Karpas-422 (cell line): Measurements from ENCODE around the gene FOXO6. TPM values are rescaled to one million over a fixed set of nuclear protein-coding genes. Genes with fewer than 3 reads are reported as not detected.

Source experiments
- DNase-seq: peaks from one replicate; pipeline ENCODE4 v3.0.0-alpha.2; 2015
- H2AFZ ChIP-seq: fragments of 200-600 bp; sonication (generic); 2 replicates; pipeline ENCODE4 v1.6.1; 2014; ENCODE audit warnings: antibody characterized with exemption, low read length, mixed read lengths
- H3K27ac ChIP-seq: fragments of 200-600 bp; sonication (generic); 2 replicates; pipeline ENCODE4 v1.5.1; 2014; ENCODE audit warnings: mild to moderate bottlenecking, low read length, moderate library complexity
- H3K27me3 ChIP-seq: fragments of 200-600 bp; sonication (generic); 2 replicates; pipeline ENCODE4 v1.6.1; 2014; ENCODE audit warnings: low read length, mixed read lengths
- H3K36me3 ChIP-seq: fragments of 200-600 bp; sonication (generic); 2 replicates; pipeline ENCODE4 v1.6.1; 2014; ENCODE audit warnings: low read length, mixed read lengths; ENCODE audit not compliant: insufficient read depth
- H3K4me1 ChIP-seq: fragments of 200-600 bp; sonication (generic); 2 replicates; pipeline ENCODE4 v1.6.1; 2014; ENCODE audit warnings: mild to moderate bottlenecking, low read length, mixed read lengths
- H3K4me2 ChIP-seq: fragments of 200-600 bp; sonication (generic); 2 replicates; pipeline ENCODE4 v1.6.1; 2014; ENCODE audit warnings: low read length, low read depth, mild to moderate bottlenecking; ENCODE audit not compliant: poor library complexity, severe bottlenecking
- H3K4me3 ChIP-seq: fragments of 200-600 bp; sonication (generic); 2 replicates; pipeline ENCODE4 v1.5.1; 2014; ENCODE audit warnings: mild to moderate bottlenecking, antibody characterized with exemption, low read length, mixed read lengths
- H3K79me2 ChIP-seq: fragments of 200-600 bp; sonication (generic); 2 replicates; pipeline ENCODE4 v1.6.1; 2014; ENCODE audit warnings: mild to moderate bottlenecking, low read length, mixed read lengths
- H3K9ac ChIP-seq: fragments of 200-600 bp; sonication (generic); 2 replicates; pipeline ENCODE4 v1.6.0; 2014; ENCODE audit warnings: low read length
- H3K9me2 ChIP-seq: fragments of 200-600 bp; sonication (generic), shearing (Covaris generic); replicated peaks from 2 replicates; pipeline ENCODE4 v1.6.0; 2014; ENCODE audit warnings: mild to moderate bottlenecking, low read length, moderate library complexity; ENCODE audit not compliant: insufficient read depth
- H3K9me3 ChIP-seq: fragments of 300-700, 200-600 bp; sonication (generic); 2 replicates; pipeline ENCODE4 v1.6.1; 2014; ENCODE audit warnings: low read length, mixed read lengths
- H4K20me1 ChIP-seq: fragments of 200-600 bp; sonication (generic); 2 replicates; pipeline ENCODE4 v1.6.1; 2014; ENCODE audit warnings: mild to moderate bottlenecking, antibody characterized with exemption, low read length, low read depth; ENCODE audit not compliant: insufficient read depth
- total RNA-seq: library from RNA; depleted of rRNA; stranded (reverse); fragments of >200 nt; shearing (Covaris generic); gene quantifications from 2 replicates; pipeline ENCODE4 v1.2.3, GENCODE V29; 2014; ENCODE audit warnings: low replicate concordance

The FOXO6 gene
- total RNA-seq, 1 experiment from 2014 or later = not detected

DNA sequence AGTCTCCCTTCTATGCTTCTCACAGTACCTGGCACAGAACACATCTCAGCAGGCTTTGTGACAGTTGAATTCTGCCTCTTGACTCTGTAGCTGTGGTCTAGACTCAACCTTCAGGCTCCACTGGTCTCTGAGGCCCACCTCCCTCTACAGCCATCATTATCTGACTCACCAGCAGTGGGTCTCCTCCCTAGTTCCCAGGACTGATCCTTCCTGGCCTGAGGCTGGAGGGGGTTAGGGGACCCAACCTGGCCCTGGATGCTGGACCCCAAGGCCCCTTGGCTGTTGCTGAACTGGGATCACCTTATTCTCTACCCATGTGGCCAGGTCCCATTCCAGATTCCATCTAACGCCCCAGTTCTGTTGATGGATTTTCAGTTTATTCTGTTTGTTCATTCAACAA lies 43.1 kb upstream of the FOXO6 start:
- H3K4me1 ChIP-seq = no peaks in the 10 kb centered on the region
- no peak for DNase-seq
- no peaks in the 10 kb centered on the region for H3K9me3 ChIP-seq
- no peaks in the 10 kb centered on the region for H3K36me3 ChIP-seq
- no peak overlapping the region for H2AFZ ChIP-seq
- H3K4me2 ChIP-seq = no peak overlapping the region
- H3K4me3 ChIP-seq = no peak overlapping the region
- H3K9me2 ChIP-seq = no peaks in the 10 kb centered on the region
- no peak overlapping the region for H3K27ac ChIP-seq
- no peak overlapping the region for H3K9ac ChIP-seq
- H3K27me3 ChIP-seq = no peaks in the 10 kb centered on the region
- no peaks in the 10 kb centered on the region for H4K20me1 ChIP-seq
- H3K79me2 ChIP-seq = no peaks in the 10 kb centered on the region

DNA sequence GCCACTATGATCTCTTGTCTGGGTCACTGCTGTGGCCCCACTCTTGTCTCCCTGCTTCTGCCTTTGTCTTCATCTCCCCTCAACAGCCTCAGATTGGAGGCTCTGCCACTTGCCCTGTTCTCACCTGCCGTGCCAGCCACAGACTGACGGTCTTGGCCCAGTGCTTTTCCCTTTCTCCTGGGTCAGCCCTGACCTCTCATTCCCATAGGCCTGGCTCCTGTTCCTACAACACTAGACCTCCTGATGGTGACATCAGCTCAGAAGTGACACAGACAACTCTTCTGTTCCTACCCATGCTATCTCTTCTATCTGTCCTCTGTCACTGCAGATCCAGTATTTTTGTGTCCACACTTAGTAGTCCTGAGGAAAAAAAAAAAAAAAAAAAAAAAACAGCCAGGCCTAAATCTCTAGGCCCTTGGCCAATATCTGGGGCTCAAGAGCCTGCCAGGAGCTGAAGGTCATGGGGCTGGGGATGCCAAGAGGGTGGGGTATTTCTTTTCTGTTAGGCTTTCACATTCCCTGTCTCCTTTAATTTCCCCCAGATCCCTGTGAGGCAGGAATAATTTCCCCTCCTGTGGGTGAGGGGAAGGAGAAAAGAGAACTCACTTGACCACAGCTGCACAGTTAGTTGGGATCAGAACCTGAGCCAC lies 42.0 kb upstream of the FOXO6 start:
- H3K4me1 ChIP-seq = no peaks in the 10 kb centered on the region
- H3K9me3 ChIP-seq = no peaks in the 10 kb centered on the region
- H4K20me1 ChIP-seq = no peaks in the 10 kb centered on the region
- H3K27ac ChIP-seq = no peak overlapping the region
- H3K36me3 ChIP-seq = no peaks in the 10 kb centered on the region
- H3K9me2 ChIP-seq = no peaks in the 10 kb centered on the region
- no peak overlapping the region for H2AFZ ChIP-seq
- H3K4me2 ChIP-seq = no peak overlapping the region
- H3K79me2 ChIP-seq = no peaks in the 10 kb centered on the region
- no peaks in the 10 kb centered on the region for H3K27me3 ChIP-seq
- DNase-seq = no peak
- no peak overlapping the region for H3K4me3 ChIP-seq
- H3K9ac ChIP-seq = no peak overlapping the region

DNA sequence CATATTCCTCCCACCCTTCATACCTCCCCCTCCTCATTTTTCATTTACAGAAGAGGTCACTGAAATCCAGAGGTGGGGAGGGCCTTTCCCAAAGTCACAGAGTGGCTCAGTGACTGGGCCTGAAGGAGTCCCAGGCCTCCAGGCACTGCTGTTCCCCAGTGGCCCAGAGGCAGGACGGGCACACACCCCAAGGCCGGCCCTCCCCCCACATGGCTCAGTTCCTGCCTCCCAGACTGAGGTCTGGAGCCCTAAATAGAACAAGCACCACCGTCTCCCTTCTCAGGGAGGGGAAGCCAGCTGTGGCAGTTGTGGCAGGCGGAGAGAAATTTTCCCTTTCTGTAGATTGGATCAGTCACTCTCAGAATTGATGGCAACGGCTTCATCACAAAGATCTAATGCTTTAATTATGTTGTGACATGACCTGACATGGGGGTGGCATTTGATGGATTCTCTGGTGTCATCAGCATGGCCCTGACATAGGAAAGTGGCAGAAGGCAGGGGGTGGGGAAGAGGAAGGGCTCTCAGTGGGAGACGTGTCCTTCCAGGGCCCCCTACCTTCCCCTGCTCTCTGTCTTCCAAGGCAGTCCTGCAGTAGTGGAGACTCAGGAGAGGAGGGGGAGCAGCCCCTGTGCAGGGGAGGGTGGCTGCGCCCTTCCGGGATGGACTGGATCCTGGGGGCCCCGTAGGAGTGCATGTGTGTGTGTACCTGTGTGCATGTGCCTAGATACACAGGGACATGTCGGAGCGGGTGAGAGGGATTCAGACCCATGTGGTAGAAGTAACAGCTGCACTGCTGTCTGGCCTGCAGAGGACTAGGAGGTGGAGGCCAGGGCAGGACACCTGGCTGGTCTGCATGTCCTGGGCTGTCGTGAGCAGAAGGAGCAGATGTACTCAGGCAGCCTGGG lies 41.2 kb upstream of the FOXO6 start:
- H3K36me3 ChIP-seq = no peaks in the 10 kb centered on the region
- no peak for DNase-seq
- H4K20me1 ChIP-seq = no peaks in the 10 kb centered on the region
- no peak overlapping the region for H2AFZ ChIP-seq
- H3K9me2 ChIP-seq = no peaks in the 10 kb centered on the region
- H3K79me2 ChIP-seq = no peaks in the 10 kb centered on the region
- H3K9me3 ChIP-seq = no peaks in the 10 kb centered on the region
- no peaks in the 10 kb centered on the region for H3K4me1 ChIP-seq
- H3K27me3 ChIP-seq = no peaks in the 10 kb centered on the region
- H3K4me2 ChIP-seq = no peak overlapping the region
- H3K27ac ChIP-seq = no peak overlapping the region
- H3K4me3 ChIP-seq = no peak overlapping the region
- H3K9ac ChIP-seq = no peak overlapping the region

DNA sequence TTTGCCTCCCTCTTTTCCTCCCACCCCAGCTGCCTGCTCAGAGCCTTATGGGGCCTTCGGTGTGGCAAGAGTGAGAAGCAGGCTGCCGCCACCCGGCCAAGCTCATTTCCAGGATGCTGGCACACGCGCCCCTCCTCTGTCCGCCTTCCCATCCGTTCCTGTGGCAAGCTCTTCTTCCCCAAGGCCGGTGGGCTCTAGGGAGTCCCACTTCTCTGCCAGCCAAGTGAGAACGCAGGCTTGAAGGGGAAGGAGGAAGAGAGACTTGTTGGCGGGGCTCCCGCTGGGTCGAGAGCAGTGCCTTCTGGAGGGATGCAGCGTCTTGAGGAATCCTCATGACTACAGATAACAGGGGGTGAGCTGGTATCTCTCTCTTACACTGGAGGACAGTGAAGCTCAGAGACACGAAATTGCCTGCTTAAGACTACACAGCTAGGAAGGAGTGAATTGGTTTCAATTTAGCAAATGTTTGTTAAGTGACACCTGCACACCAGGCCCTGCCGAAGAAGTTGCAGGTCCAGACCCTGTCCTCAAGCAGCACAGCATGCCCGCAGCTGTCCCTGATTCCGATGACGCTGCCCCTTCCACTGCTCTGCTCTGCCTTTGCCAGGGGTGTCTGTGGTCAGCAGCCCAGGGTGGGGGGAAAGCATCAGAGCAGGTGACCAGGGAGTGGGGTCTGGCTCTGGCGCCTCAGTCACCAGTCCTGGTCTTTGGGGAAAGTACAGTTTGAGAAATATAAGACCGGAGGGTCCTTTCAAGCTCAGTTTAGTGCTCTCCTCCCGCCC lies 40.1 kb upstream of the FOXO6 start:
- no peak overlapping the region for H3K27ac ChIP-seq
- no peaks in the 10 kb centered on the region for H3K27me3 ChIP-seq
- no peak for DNase-seq
- H3K36me3 ChIP-seq = no peaks in the 10 kb centered on the region
- H3K4me2 ChIP-seq = no peak overlapping the region
- no peaks in the 10 kb centered on the region for H3K79me2 ChIP-seq
- H3K9me3 ChIP-seq = no peaks in the 10 kb centered on the region
- no peak overlapping the region for H3K4me3 ChIP-seq
- H3K4me1 ChIP-seq = no peaks in the 10 kb centered on the region
- no peak overlapping the region for H2AFZ ChIP-seq
- no peak overlapping the region for H3K9ac ChIP-seq
- no peaks in the 10 kb centered on the region for H3K9me2 ChIP-seq
- H4K20me1 ChIP-seq = no peaks in the 10 kb centered on the region

DNA sequence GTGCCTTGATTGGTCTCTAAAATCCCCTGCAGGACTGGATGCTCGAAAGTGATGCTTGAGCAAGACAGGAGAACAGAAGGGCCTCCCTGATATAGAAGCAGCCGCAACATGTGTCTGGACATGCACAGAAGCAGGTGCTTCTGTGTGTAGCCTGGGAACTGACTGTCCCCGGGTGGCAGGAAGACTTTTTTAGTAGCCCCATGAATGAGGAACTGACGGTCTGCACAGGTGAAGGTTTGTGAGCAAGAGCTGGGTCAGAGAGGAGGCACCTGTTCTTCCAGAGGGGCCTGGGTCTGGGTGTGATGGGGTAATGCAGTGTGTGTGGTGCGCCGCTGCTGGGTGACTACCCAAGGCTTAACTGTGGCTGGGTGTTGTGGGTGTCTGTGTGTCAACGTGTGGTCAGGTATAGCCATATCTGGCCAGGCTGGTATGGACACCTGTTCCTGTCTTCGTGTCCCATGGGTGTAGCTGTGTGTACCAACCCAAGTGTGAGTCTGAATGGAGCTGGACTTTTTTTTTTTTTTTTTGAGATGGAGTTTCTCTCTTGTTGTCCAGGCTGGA lies 39.1 kb upstream of the FOXO6 start:
- H4K20me1 ChIP-seq = no peaks in the 10 kb centered on the region
- no peaks in the 10 kb centered on the region for H3K36me3 ChIP-seq
- no peak for DNase-seq
- no peak overlapping the region for H2AFZ ChIP-seq
- H3K27ac ChIP-seq = no peak overlapping the region
- no peak overlapping the region for H3K4me3 ChIP-seq
- no peaks in the 10 kb centered on the region for H3K79me2 ChIP-seq
- no peaks in the 10 kb centered on the region for H3K27me3 ChIP-seq
- no peak overlapping the region for H3K4me2 ChIP-seq
- H3K9me3 ChIP-seq = no peaks in the 10 kb centered on the region
- H3K4me1 ChIP-seq = no peaks in the 10 kb centered on the region
- H3K9me2 ChIP-seq = no peaks in the 10 kb centered on the region
- no peak overlapping the region for H3K9ac ChIP-seq

DNA sequence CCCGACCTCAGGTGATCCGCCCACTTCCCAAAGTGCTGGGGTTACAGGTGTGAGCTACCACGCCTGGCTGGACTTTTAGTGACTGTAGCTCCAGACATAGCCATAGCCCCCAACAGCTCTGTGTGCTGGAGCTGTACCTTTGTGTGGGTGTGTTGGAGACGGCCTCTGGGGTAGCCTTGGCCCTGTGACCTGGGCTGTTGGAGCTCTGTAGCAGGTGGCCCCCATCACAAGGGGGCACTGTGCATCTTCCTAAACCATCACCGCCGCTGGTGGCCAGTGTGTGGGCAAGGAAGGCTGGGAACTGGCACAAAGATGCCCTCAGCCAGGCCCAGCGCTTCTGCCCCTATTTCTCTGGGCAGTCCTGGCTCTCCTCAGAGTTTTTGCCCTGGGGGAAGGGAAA lies 38.4 kb upstream of the FOXO6 start:
- H3K9me3 ChIP-seq = no peaks in the 10 kb centered on the region
- H3K4me3 ChIP-seq = no peak overlapping the region
- DNase-seq = peak; percentile 86
- H3K27ac ChIP-seq = no peak overlapping the region
- H3K4me1 ChIP-seq = no peaks in the 10 kb centered on the region
- no peaks in the 10 kb centered on the region for H3K36me3 ChIP-seq
- H3K79me2 ChIP-seq = no peaks in the 10 kb centered on the region
- H3K27me3 ChIP-seq = no peaks in the 10 kb centered on the region
- no peak overlapping the region for H3K9ac ChIP-seq
- no peaks in the 10 kb centered on the region for H3K9me2 ChIP-seq
- H2AFZ ChIP-seq = no peak overlapping the region
- no peaks in the 10 kb centered on the region for H4K20me1 ChIP-seq
- no peak overlapping the region for H3K4me2 ChIP-seq

DNA sequence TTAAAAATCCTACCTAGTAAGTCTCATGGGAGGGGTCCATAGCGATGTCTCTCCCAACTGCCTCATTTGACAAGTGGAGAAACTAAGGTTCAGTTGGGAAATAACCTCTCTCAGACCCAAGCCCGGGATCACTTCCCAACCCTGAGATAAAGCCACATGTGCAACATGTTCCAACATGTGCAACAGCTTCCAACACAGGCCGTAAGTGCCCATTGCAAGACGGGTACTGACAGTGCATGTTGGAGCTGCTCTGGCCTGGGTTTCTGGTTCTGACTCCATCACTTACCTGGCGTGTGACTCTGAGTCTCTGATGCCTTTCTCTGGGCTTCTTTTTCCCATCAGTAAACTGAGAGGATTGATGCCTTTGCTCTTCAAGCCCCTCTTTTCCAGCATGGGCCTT lies 38.0 kb upstream of the FOXO6 start:
- H3K79me2 ChIP-seq = no peaks in the 10 kb centered on the region
- H2AFZ ChIP-seq = no peak overlapping the region
- no peak overlapping the region for H3K4me3 ChIP-seq
- no peaks in the 10 kb centered on the region for H3K36me3 ChIP-seq
- H3K4me2 ChIP-seq = no peak overlapping the region
- H4K20me1 ChIP-seq = no peaks in the 10 kb centered on the region
- no peaks in the 10 kb centered on the region for H3K9me2 ChIP-seq
- H3K9me3 ChIP-seq = no peaks in the 10 kb centered on the region
- H3K4me1 ChIP-seq = no peaks in the 10 kb centered on the region
- no peak overlapping the region for H3K9ac ChIP-seq
- no peak overlapping the region for H3K27ac ChIP-seq
- no peak for DNase-seq
- no peaks in the 10 kb centered on the region for H3K27me3 ChIP-seq

DNA sequence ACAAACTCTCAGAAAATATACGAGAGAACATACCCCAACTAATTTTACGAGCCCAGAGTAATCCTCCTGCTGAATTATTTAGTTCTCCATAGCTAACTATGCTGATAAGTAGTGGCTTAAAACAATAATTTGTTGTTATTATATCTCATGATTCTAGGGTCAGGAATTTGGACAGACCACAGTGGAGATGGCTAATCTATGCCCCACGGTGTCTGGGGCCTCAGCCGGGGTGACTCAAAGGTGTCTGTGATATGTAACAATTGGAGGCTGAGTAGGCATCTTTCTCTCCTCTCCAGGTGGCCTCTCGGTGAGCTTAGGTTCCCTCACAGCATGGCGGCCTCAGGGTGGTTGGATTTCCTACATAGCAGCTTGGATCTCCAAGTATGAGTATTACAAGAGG lies 35.4 kb upstream of the FOXO6 start:
- H3K4me2 ChIP-seq = no peak overlapping the region
- H3K9ac ChIP-seq = no peak overlapping the region
- no peaks in the 10 kb centered on the region for H4K20me1 ChIP-seq
- no peaks in the 10 kb centered on the region for H3K4me1 ChIP-seq
- no peak overlapping the region for H2AFZ ChIP-seq
- H3K4me3 ChIP-seq = no peak overlapping the region
- DNase-seq = no peak
- H3K27ac ChIP-seq = no peak overlapping the region
- no peaks in the 10 kb centered on the region for H3K36me3 ChIP-seq
- H3K79me2 ChIP-seq = no peaks in the 10 kb centered on the region
- no peaks in the 10 kb centered on the region for H3K27me3 ChIP-seq
- H3K9me2 ChIP-seq = no peaks in the 10 kb centered on the region
- no peaks in the 10 kb centered on the region for H3K9me3 ChIP-seq
